HepG2 (cell line): ENCODE data around the gene CST5. TPM values are rescaled to one million over a fixed set of nuclear protein-coding genes. Genes with fewer than 3 reads are reported as not detected.

Experiments
- ATAC-seq: fragments of 200-7000 bp; cut with Tn5 transposase; 3 replicates; pipeline ENCODE4 v1.9.1; 2020; ENCODE audit warnings: mild to moderate bottlenecking, moderate library complexity
- BruUV-seq: library from RNA; stranded (reverse); fragments of 400-500 nt; replicated peaks from 2 replicates; lab custom pipeline; 2021; lab: Mats Ljungman, UMichigan
- CTCF ChIA-PET: fragments of 300-600 bp; formaldehyde crosslinking; extraction: SDS; loops from one replicate; lab custom pipeline; 2021; ENCODE audit warnings: low total read pairs, inconsistent platforms, low intra/inter-chr PET ratio; lab: Yijun Ruan, JAX
- POLR2A ChIA-PET: fragments of 350-600 bp; sonication (Branson Sonifier 250); formaldehyde crosslinking; loops from one replicate; lab custom pipeline; 2020; ENCODE audit warnings: antibody characterized with exemption, inconsistent platforms; lab: Yijun Ruan, JAX
- DNase-seq: peaks from one replicate; pipeline ENCODE4 v3.0.0-alpha.2; 2015; ENCODE audit warnings: low spot score
- FAIRE-seq: peaks from 3 replicates; lab custom pipeline; 2011; peaks lifted over from hg19 to GRCh38; lab: Jason Lieb, UNC
- H2AFZ ChIP-seq: one replicate; pipeline ENCODE4 v1.6.1; 2011; ENCODE audit warnings: low read length, inconsistent platforms
- H3K27ac ChIP-seq: fragments of 300-600 bp; 3 replicates; pipeline ENCODE4 v1.8.0; 2011; ENCODE audit warnings: mixed run types, mild to moderate bottlenecking, mixed read lengths, low read length, inconsistent platforms; ENCODE audit not compliant: insufficient read depth; ENCODE audit errors: extremely low read length
- H3K27me3 ChIP-seq, 2 experiments: fragments of 200-600 bp in 1 of 2; 2 replicates in 1 of 2; 3 replicates in 1 of 2; pipeline versions ENCODE4 v1.6.0 to v1.8.0; 2011; ENCODE audit warnings: low read length in 2 of 2, mild to moderate bottlenecking in 2 of 2, moderate library complexity in 2 of 2, inconsistent platforms in 1 of 2; ENCODE audit not compliant: insufficient read depth in 2 of 2, control insufficient read depth in 1 of 2
- H3K36me3 ChIP-seq, 2 experiments: fragments of 200-600 bp in 1 of 2; replicated peaks in 1 of 2; 2 replicates in 1 of 2; 3 replicates in 1 of 2; pipeline versions ENCODE4 v1.5.1 to v1.8.0; 2011; ENCODE audit warnings: low read length in 2 of 2, inconsistent platforms in 1 of 2; ENCODE audit not compliant: insufficient read depth in 2 of 2, control insufficient read depth in 1 of 2
- H3K4me1 ChIP-seq: 2 replicates; pipeline ENCODE4 v1.5.1; 2012; ENCODE audit warnings: low read length, inconsistent platforms; ENCODE audit not compliant: insufficient read depth
- H3K4me2 ChIP-seq: 2 replicates; pipeline ENCODE4 v1.6.0; 2011; ENCODE audit warnings: low read depth, low read length, inconsistent platforms
- H3K4me3 ChIP-seq, 3 experiments: fragments of 200-600 bp in 1 of 3; sonication (generic), shearing (Covaris generic) in 1 of 3; replicated peaks in 1 of 3; 2 replicates each; pipeline ENCODE4 v1.5.1; 2011 to 2016; ENCODE audit warnings: low read length in 3 of 3, inconsistent platforms in 2 of 3, low read depth in 2 of 3, mild to moderate bottlenecking in 2 of 3, control low read depth in 1 of 3, mixed read lengths in 1 of 3; ENCODE audit not compliant: insufficient read depth in 1 of 3
- H3K79me2 ChIP-seq: one replicate; pipeline ENCODE4 v1.6.1; 2011; ENCODE audit warnings: low read length, inconsistent platforms; ENCODE audit not compliant: insufficient read depth
- H3K9ac ChIP-seq: 2 replicates; pipeline ENCODE4 v1.6.0; 2011; ENCODE audit warnings: mild to moderate bottlenecking, low read depth, low read length, inconsistent platforms; ENCODE audit not compliant: insufficient read depth
- H3K9me3 ChIP-seq: 2 replicates; pipeline ENCODE4 v1.5.1; 2012; ENCODE audit warnings: mild to moderate bottlenecking, low read length
- H4K20me1 ChIP-seq: 2 replicates; pipeline ENCODE4 v1.6.0; 2011; ENCODE audit warnings: inconsistent platforms, mild to moderate bottlenecking, low read length, moderate library complexity; ENCODE audit not compliant: insufficient read depth
- ETS1 ChIP-seq: sonication (generic); formaldehyde crosslinking; IDR thresholded peaks from 2 replicates; pipeline ENCODE4 v1.4.0; 2020; ENCODE audit warnings: missing genetic modification reagents
- FOXC1 ChIP-seq: sonication (generic); formaldehyde crosslinking; IDR thresholded peaks from 2 replicates; pipeline ENCODE4 v1.8.0; 2022; ENCODE audit warnings: mild to moderate bottlenecking, missing genetic modification reagents, borderline replicate concordance
- MYPOP ChIP-seq: sonication (generic); formaldehyde crosslinking; IDR thresholded peaks from 2 replicates; pipeline ENCODE4 v1.8.1; 2023; ENCODE audit warnings: mild to moderate bottlenecking, moderate library complexity, missing genetic modification reagents
- NCOA5 ChIP-seq: sonication (generic); formaldehyde crosslinking; IDR thresholded peaks from 2 replicates; pipeline ENCODE4 v1.4.0; 2020; ENCODE audit warnings: missing genetic modification reagents
- PLRG1 ChIP-seq: fragments of 450-650 bp; conservative IDR thresholded peaks from 2 replicates; pipeline ENCODE4 v1.6.1; 2016
- RAD21 ChIP-seq: fragments of 450-650 bp; formaldehyde crosslinking; IDR thresholded peaks from 2 replicates; pipeline ENCODE4 v1.5.0; 2020; ENCODE audit warnings: mild to moderate bottlenecking
- RNF2 ChIP-seq: fragments of 450-650 bp; conservative IDR thresholded peaks from 2 replicates; pipeline ENCODE4 v1.6.1; 2016; ENCODE audit warnings: low read depth
- TCF7 ChIP-seq: sonication (generic); IDR thresholded peaks from 2 replicates; pipeline ENCODE4 v1.6.1; 2016; ENCODE audit warnings: antibody characterized with exemption, low read depth
- ZFP82 ChIP-seq: sonication (generic); formaldehyde crosslinking; IDR thresholded peaks from 2 replicates; pipeline ENCODE4 v1.5.1; 2020; ENCODE audit warnings: mild to moderate bottlenecking, missing genetic modification reagents, borderline replicate concordance
- ZKSCAN5 ChIP-seq: sonication (generic); formaldehyde crosslinking; IDR thresholded peaks from 2 replicates; pipeline ENCODE4 v1.5.1; 2020; ENCODE audit warnings: mild to moderate bottlenecking, missing genetic modification reagents
- ZNF121 ChIP-seq: sonication (generic); formaldehyde crosslinking; IDR thresholded peaks from 2 replicates; pipeline ENCODE4 v1.5.0; 2020; ENCODE audit warnings: mild to moderate bottlenecking, missing genetic modification reagents
- ZNF143 ChIP-seq: sonication (generic); formaldehyde crosslinking; IDR thresholded peaks from 2 replicates; pipeline ENCODE4 v1.4.0; 2020; ENCODE audit warnings: missing genetic modification reagents
- ZNF292 ChIP-seq: sonication (generic); formaldehyde crosslinking; IDR thresholded peaks from 2 replicates; pipeline ENCODE4 v1.8.1; 2022; ENCODE audit warnings: mild to moderate bottlenecking, low read depth, missing genetic modification reagents, borderline replicate concordance
- ZNF33B ChIP-seq: sonication (generic); formaldehyde crosslinking; IDR thresholded peaks from 2 replicates; pipeline ENCODE4 v1.5.1; 2020; ENCODE audit warnings: mild to moderate bottlenecking, missing genetic modification reagents
- ZNF382 ChIP-seq: sonication (generic); formaldehyde crosslinking; IDR thresholded peaks from 2 replicates; pipeline ENCODE4 v1.5.0; 2020; ENCODE audit warnings: missing genetic modification reagents, mild to moderate bottlenecking, borderline replicate concordance
- ZNF614 ChIP-seq: IDR thresholded peaks from 2 replicates; pipeline ENCODE4 v1.6.1; 2018; ENCODE audit warnings: missing biosample characterization, missing genetic modification reagents, inconsistent platforms, borderline replicate concordance
- WGBS: methylation state at CpG from one replicate; pipeline ENCODE4 v1.1.6; 2017; ENCODE audit warnings: low lambda C conversion rate; 5-methylcytosine and 5-hydroxymethylcytosine counted together
- in situ Hi-C: cut with HindIII; loops from 2 replicates; pipeline ENCODE4 v1.10.0; 2017; ENCODE audit warnings: low pct_unique_long_range_greater_than_20kb; ENCODE audit not compliant: extremely low pct_ligation_motif_present
- intact Hi-C: fragments of 100-400 bp; cut with micrococcal nuclease; formaldehyde crosslinking; loops from one replicate; pipeline ENCODE4 v1.10.0; 2022; ENCODE audit not compliant: unreplicated experiment
- polyA plus RNA-seq, 8 experiments: library from polyadenylated mRNA; depleted of rRNA in 3 of 8; stranded (reverse) in 7 of 8; unstranded in 1 of 8; fragments of >200 nt; fragmentation: Illumina TruSeq in 4 of 8; extraction: Trizol in 4 of 8; gene quantifications; 2 replicates each; pipeline versions ENCODE4 v1.2.1 to v1.2.3, GENCODE V29; 2011 to 2016; ENCODE audit warnings: low read depth in 4 of 8, missing spikeins in 1 of 8, mixed read lengths in 1 of 8; ENCODE audit not compliant: insufficient read depth in 1 of 8
- total RNA-seq, 5 experiments: library from RNA; depleted of rRNA; stranded (reverse); fragments of >200 nt; fragmentation: Illumina TruSeq; extraction: Trizol; gene quantifications; 2 replicates each; pipeline ENCODE4 v1.2.3, GENCODE V29; 2016; ENCODE audit warnings: low read depth in 1 of 5
- TF ChIP-seq, protein P1 (sequence below): sonication (generic); formaldehyde crosslinking; IDR thresholded peaks from 2 replicates; pipeline ENCODE4 v1.5.0; 2020; ENCODE audit warnings: missing genetic modification reagents

CST5 gene
- total and polyA plus RNA-seq, 2 of the 13 experiments (the other 11 are each of a cell fraction or from before 2014, with no cell fraction given): 0.16 TPM; not detected in 1

DNA sequence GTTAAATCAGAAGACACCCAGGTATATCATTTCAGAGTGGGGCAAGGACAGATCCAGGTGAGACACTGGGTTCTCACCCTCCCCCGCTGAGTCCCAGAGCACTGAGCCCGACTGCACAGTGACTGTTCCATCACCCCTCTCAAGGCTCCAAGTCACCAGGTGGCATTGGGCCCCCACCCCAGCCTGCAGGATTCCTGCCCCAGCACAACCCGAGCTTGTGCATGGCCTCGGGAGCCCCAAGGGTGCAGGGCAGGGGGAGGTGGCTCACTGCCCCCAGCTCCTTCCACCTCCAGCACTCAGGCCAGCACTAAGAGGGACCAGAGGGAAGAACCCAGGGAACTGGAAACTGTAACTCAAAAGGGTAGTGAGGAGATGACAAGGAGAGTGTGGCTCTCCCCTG is 39.3 kb upstream of the CST5 start:
- WGBS: 4% methylated on average over 4 of the region's 4 CpGs
- no peak for FAIRE-seq
- H4K20me1 ChIP-seq: no peaks in the 10 kb centered on the region
- H3K27me3 ChIP-seq: no peaks in the 10 kb centered on the region; a peak in 2 of 5 replicates
- no peak for ATAC-seq
- H3K27ac ChIP-seq: no peak overlapping the region
- no peak overlapping the region for H3K4me3 ChIP-seq
- no peaks in the 10 kb centered on the region for H3K9me3 ChIP-seq
- no peaks in the 10 kb centered on the region for H3K36me3 ChIP-seq
- ChIA-PET CTCF (no interaction called here), POLR2A (no interaction called here)
- no peak overlapping the region for H2AFZ ChIP-seq
- H3K4me2 ChIP-seq: no peak overlapping the region
- H3K79me2 ChIP-seq: no peaks in the 10 kb centered on the region
- in situ Hi-C loops: no loop called here
- intact Hi-C loops: no loop called here
- BruUV-seq: no TSS peak
- TF ChIP-seq ZNF33B (no peak), RNF2 (no peak), ZNF614 (CRISPR knock-in tag) (no peak), NCOA5 (CRISPR knock-in tag) (no peak)
- no peak overlapping the region for H3K9ac ChIP-seq
- no peak for DNase-seq
- H3K4me1 ChIP-seq: no peaks in the 10 kb centered on the region

- intact Hi-C loops (no loop called here), in situ Hi-C loops (no loop called here)
- Histone ChIP-seq H3K4me3 (no peak overlapping the region), H3K27ac (no peak overlapping the region), H2AFZ (no peak overlapping the region), H3K4me2 (no peak overlapping the region), H3K79me2 (no peaks in the 10 kb centered on the region), H3K36me3 (no peaks in the 10 kb centered on the region), H3K9ac (no peak overlapping the region), H3K4me1 (no peaks in the 10 kb centered on the region), H4K20me1 (no peaks in the 10 kb centered on the region), H3K27me3 (no peaks in the 10 kb centered on the region; a peak in 2 of 5 replicates), H3K9me3 (no peaks in the 10 kb centered on the region)
- no peak for TF ChIP-seq ZNF292 (CRISPR knock-in tag)
- TF ChIP-seq MYPOP (CRISPR knock-in tag): no peak
- TF ChIP-seq ZNF143: no peak
- TF ChIP-seq ZNF121 (CRISPR knock-in tag): no peak
- TF ChIP-seq PLRG1: no peak
- no peak for TF ChIP-seq TCF7
- no peak for TF ChIP-seq ETS1 (CRISPR knock-in tag)
- no peak for TF ChIP-seq ZKSCAN5
- no peak for TF ChIP-seq ZFP82 (CRISPR knock-in tag)
- no peak for TF ChIP-seq RAD21 (CRISPR knock-in tag)
- TF ChIP-seq, protein P1, sequence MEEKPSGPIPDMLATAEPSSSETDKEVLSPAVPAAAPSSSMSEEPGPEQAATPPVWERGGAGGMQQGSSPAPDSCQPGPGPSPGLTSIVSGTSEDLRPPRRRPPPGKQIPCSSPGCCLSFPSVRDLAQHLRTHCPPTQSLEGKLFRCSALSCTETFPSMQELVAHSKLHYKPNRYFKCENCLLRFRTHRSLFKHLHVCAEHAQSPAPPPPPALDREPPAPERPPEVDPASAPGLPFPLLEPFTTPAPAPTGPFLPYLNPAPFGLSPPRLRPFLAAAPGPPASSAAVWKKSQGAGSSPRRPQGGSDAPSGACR (CRISPR knock-in tag): no peak
- no peak for TF ChIP-seq ZNF382 (CRISPR knock-in tag)
- TF ChIP-seq FOXC1 (CRISPR knock-in tag): no peak
- DNase-seq (no peak), FAIRE-seq (no peak), ATAC-seq (no peak)
- ChIA-PET POLR2A (no interaction called here), CTCF (no interaction called here)
- 5% methylated on average over 10 of the region's 11 CpGs for WGBS
- BruUV-seq: no TSS peak
Measured at GRCh38 chr20:23918101-23918862, 38.7 kb upstream of the CST5 start.
